ENCODE measurements around the gene GBX2. TPM values are rescaled to one million over a fixed set of nuclear protein-coding genes. Genes with fewer than 3 reads are reported as not detected.

GBX2 gene
- total RNA-seq, 2 donors from 2014 or later = 0.20 TPM; not detected in 1

- H3K27me3 Mint-ChIP-seq (ENCODE audit: insufficient read depth) = peaks cover 91% of the 10 kb centered on the region
- H3K27me3 ChIP-seq (ENCODE audit: control insufficient read depth, insufficient read depth, low read length, poor library complexity, severe bottlenecking) = peaks cover 100% of the 10 kb centered on the region
- DNase-seq = no peak
- no peak overlapping the region for H3K4me3 Mint-ChIP-seq
- 5 to 7% methylated on average over 7 to 16 of the region's 16 CpGs for WGBS, 2 experiments (ENCODE audit: insufficient coverage in 1 of 2, insufficient read length in 1 of 2)
- H3K27ac Mint-ChIP-seq = no peak overlapping the region
- peak overlapping the region; percentile 80 for H3K27ac ChIP-seq (ENCODE audit: low read depth, low read length)
- no peaks in the 10 kb centered on the region for H3K9me3 Mint-ChIP-seq
- no peaks in the 10 kb centered on the region for H3K9me3 ChIP-seq (ENCODE audit: control insufficient read depth, low read length)
- H3K4me3 ChIP-seq (ENCODE audit: low read length) = no peak overlapping the region
- peaks cover 27% of the 10 kb centered on the region for H3K4me1 Mint-ChIP-seq
- peaks cover 12% of the 10 kb centered on the region for H3K4me1 ChIP-seq (ENCODE audit: control insufficient read depth, insufficient read depth, low read length)
- H3K9ac ChIP-seq (ENCODE audit: extremely low read depth, low read length, poor library complexity, severe bottlenecking) = no peak overlapping the region
- no peaks in the 10 kb centered on the region for H3K36me3 ChIP-seq (ENCODE audit: control insufficient read depth, insufficient read depth, low read length)
- no peaks in the 10 kb centered on the region for H3K36me3 Mint-ChIP-seq (ENCODE audit: low read depth)
- no peak for TF ChIP-seq CTCF (conservative IDR thresholded peaks at IDR 0.05)
Measured at GRCh38 chr2:236171680-236172254, 3.6 kb upstream of the GBX2 start.

GRCh38 chr2:236171181-236171679 is 3.0 kb upstream of the GBX2 start:
- H3K36me3 Mint-ChIP-seq (ENCODE audit: low read depth) = no peaks in the 10 kb centered on the region

DNA sequence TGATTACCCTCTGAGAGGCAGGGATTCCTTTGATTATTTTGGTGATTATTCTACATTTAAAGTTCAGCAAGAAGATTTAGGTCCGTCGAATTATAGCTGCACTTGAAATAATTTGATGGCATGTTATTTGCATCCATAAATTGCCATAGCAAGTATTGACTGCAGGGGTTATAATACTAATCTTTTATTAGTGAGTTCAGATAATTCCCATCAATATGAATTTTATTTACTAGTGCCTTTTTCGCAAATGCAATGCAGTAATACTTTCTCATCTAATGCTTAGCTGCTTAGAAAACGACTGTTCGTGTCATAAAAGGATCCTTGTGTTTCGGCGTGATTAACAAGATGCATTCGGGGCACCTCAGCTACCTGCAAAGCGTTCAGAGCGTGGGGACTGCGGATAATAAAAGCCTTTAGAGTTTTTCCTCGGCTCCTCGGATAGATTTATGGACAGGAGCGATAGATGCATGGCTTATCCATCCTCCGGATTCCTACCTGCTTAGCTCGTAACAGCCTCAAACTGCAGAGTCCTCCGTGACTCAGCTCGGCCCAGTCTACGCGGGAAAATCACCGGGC is 2.5 kb upstream of the GBX2 start:
- H3K36me3 ChIP-seq (ENCODE audit: control insufficient read depth, insufficient read depth, low read length) = no peaks in the 10 kb centered on the region
- Mint-ChIP-seq H3K27me3 (ENCODE audit: insufficient read depth) (peaks cover 91% of the 10 kb centered on the region), H3K36me3 (ENCODE audit: low read depth) (no peaks in the 10 kb centered on the region), H3K27ac (no peak overlapping the region), H3K4me1 (peaks cover 34% of the 10 kb centered on the region), H3K4me3 (no peak overlapping the region), H3K9me3 (no peaks in the 10 kb centered on the region)
- WGBS, 2 experiments (ENCODE audit: insufficient coverage in 1 of 2, insufficient read length in 1 of 2) = 10 to 12% methylated on average over 20 to 21 of the region's 21 CpGs
- no peak for TF ChIP-seq CTCF (conservative IDR thresholded peaks at IDR 0.05)
- H3K27me3 ChIP-seq (ENCODE audit: control insufficient read depth, insufficient read depth, low read length, poor library complexity, severe bottlenecking) = peaks cover 100% of the 10 kb centered on the region
- H3K27ac ChIP-seq (ENCODE audit: low read depth, low read length) = no peak overlapping the region
- H3K4me1 ChIP-seq (ENCODE audit: control insufficient read depth, insufficient read depth, low read length) = peaks cover 12% of the 10 kb centered on the region
- H3K9me3 ChIP-seq (ENCODE audit: control insufficient read depth, low read length) = no peaks in the 10 kb centered on the region
- DNase-seq = no peak
- H3K4me3 ChIP-seq (ENCODE audit: low read length) = no peak overlapping the region
- no peak overlapping the region for H3K9ac ChIP-seq (ENCODE audit: extremely low read depth, low read length, poor library complexity, severe bottlenecking)

More at GRCh38 chr2:236171181-236171679, 3.0 kb upstream of the GBX2 start:
- Histone ChIP-seq H3K4me1 (ENCODE audit: control insufficient read depth, insufficient read depth, low read length) (peaks cover 12% of the 10 kb centered on the region), H3K9ac (ENCODE audit: extremely low read depth, low read length, poor library complexity, severe bottlenecking) (no peak overlapping the region), H3K9me3 (ENCODE audit: control insufficient read depth, low read length) (no peaks in the 10 kb centered on the region), H3K36me3 (ENCODE audit: control insufficient read depth, insufficient read depth, low read length) (no peaks in the 10 kb centered on the region), H3K4me3 (ENCODE audit: low read length) (no peak overlapping the region), H3K27me3 (ENCODE audit: control insufficient read depth, insufficient read depth, low read length, poor library complexity, severe bottlenecking) (peaks cover 100% of the 10 kb centered on the region), H3K27ac (ENCODE audit: low read depth, low read length) (peak overlapping the region; percentile 80)
- 1 to 4% methylated on average over 20 to 27 of the region's 27 CpGs for whole genome bisulfite sequencing, 2 experiments (ENCODE audit: insufficient coverage in 1 of 2, insufficient read length in 1 of 2)
- Mint-ChIP-seq H3K27me3 (ENCODE audit: insufficient read depth) (peaks cover 91% of the 10 kb centered on the region), H3K9me3 (no peaks in the 10 kb centered on the region), H3K4me3 (no peak overlapping the region), H3K27ac (no peak overlapping the region), H3K4me1 (peaks cover 32% of the 10 kb centered on the region)
- DNase-seq = peak; percentile 72
- no peak for TF ChIP-seq CTCF (conservative IDR thresholded peaks at IDR 0.05)

Data from endodermal cell (in vitro differentiated cells).